A204.1 (cell line): ENCODE results near the gene ITGA2B.
A peak's percentile ranks its signal among the peaks of the same experiment; 100 is the strongest.
"Not testable (repeated sequence)": the region's sequence is repeated elsewhere in the genome, so short reads cannot be mapped to it uniquely, and the experiment has no call there.

Experiments
- FAIRE-seq: peaks from 2 replicates; lab custom pipeline; 2012; peaks lifted over from hg19 to GRCh38; lab: Jason Lieb, UNC

ITGA2B gene

DNA sequence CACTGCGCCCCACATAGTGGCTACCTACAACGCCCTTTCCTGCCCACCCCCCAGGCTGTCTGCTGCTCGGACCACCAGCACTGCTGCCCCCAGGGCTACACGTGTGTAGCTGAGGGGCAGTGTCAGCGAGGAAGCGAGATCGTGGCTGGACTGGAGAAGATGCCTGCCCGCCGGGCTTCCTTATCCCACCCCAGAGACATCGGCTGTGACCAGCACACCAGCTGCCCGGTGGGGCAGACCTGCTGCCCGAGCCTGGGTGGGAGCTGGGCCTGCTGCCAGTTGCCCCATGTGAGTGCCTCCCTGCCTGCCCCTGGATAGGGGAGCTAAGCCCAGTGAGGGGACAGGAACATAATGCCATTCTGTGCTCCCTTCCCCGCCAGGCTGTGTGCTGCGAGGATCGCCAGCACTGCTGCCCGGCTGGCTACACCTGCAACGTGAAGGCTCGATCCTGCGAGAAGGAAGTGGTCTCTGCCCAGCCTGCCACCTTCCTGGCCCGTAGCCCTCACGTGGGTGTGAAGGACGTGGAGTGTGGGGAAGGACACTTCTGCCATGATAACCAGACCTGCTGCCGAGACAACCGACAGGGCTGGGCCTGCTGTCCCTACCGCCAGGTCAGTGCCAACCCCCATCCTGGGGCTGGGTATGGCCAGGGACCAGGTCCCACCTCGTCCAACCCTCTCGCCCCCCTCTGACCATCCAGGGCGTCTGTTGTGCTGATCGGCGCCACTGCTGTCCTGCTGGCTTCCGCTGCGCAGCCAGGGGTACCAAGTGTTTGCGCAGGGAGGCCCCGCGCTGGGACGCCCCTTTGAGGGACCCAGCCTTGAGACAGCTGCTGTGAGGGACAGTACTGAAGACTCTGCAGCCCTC lies 37.3 kb downstream of the ITGA2B start:
- FAIRE-seq = no peak

DNA sequence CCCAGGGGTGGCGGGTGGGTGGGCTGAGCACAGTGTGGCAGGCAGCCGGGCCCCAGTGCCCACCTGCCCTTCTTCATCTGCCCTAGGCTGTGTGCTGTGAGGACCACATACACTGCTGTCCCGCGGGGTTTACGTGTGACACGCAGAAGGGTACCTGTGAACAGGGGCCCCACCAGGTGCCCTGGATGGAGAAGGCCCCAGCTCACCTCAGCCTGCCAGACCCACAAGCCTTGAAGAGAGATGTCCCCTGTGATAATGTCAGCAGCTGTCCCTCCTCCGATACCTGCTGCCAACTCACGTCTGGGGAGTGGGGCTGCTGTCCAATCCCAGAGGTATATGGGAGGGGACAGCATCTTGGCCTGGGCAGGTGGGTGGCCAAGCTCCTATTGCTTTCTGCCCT lies 38.0 kb downstream of the ITGA2B start:
- FAIRE-seq = no peak

DNA sequence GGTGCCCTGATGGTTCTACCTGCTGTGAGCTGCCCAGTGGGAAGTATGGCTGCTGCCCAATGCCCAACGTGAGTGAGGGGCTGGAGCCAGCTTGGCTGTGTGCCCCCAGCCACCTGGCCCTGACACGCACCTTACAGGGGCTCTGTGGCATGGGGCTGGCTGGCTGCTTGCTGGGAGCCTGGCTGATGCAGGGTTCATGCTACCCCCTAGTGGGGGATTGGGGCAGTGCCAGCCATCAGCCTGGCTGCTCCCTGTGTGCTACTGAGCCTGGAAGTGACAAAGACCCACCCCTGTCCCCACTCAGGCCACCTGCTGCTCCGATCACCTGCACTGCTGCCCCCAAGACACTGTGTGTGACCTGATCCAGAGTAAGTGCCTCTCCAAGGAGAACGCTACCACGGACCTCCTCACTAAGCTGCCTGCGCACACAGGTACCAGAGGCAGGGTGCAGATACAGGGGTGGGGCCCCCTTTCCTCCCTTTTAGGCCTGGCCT lies 38.7 kb downstream of the ITGA2B start:
- no peak for FAIRE-seq

DNA sequence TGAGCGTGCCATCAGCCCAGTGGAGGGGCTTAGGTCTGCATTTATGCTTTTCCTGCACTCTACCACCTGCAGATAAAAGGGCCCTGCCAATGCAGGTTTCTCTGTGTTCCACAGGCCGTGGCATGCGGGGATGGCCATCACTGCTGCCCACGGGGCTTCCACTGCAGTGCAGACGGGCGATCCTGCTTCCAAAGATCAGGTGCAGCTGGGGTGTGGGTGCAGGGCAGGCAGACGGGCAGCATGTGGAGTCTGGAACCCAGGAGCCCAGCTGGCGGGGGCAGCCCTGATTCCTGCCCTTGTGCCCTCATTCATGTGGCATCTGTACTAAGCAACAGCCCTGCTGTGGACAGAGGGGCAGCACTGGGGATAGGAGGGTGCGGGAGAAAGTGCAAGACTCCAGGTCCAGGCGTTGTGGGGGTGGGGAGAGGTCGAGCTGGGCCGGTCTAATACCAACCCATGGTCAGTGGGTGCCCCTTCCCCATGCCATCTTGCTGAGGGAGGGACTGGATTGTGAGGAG lies 39.8 kb downstream of the ITGA2B start:
- no peak for FAIRE-seq

DNA sequence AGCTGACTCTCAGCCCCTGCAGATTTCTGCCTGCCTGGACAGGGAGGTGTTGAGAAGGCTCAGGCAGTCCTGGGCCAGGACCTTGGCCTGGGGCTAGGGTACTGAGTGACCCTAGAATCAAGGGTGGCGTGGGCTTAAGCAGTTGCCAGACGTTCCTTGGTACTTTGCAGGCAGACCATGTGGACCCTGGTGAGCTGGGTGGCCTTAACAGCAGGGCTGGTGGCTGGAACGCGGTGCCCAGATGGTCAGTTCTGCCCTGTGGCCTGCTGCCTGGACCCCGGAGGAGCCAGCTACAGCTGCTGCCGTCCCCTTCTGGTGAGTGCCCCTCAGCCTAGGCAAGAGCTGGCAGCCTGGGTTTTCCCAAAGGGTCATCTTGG lies 40.5 kb downstream of the ITGA2B start:
- FAIRE-seq = no peak

DNA sequence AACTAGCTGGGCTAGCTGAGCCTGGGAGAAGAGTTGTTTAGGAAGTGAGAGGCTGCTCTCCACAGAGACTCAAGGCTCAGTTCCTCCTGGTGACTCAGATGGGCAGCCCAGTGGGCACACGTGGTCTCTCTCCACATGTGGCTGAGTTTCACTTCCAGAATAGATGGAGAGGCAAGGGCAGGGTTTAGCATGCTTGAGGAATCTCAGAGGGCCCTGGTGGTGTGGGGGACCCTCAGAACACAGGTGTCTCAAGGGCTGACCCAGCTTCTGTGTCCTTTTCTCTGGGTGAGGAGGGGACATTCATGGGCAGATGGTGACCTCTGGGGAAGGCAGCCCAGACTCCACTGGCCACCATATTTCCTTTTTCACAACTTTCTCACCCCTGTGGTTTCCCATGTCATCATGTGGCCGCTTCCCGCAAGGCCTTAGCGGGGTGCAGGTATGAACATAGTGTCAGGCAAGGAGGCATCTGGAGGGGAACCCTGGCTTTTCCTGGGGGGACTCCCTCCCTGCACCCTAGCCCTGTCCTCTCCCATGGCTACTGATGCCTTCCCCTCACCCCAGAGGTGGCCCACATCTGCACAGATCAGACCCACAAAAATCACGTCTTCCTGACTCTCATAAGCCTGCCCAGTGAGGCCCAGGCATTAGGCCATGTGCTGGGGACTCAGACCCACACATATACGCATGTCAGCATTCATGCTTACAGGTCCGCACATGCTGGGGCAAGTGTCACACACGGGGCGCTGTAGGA lies 41.0 kb downstream of the ITGA2B start:
- FAIRE-seq = no peak

DNA sequence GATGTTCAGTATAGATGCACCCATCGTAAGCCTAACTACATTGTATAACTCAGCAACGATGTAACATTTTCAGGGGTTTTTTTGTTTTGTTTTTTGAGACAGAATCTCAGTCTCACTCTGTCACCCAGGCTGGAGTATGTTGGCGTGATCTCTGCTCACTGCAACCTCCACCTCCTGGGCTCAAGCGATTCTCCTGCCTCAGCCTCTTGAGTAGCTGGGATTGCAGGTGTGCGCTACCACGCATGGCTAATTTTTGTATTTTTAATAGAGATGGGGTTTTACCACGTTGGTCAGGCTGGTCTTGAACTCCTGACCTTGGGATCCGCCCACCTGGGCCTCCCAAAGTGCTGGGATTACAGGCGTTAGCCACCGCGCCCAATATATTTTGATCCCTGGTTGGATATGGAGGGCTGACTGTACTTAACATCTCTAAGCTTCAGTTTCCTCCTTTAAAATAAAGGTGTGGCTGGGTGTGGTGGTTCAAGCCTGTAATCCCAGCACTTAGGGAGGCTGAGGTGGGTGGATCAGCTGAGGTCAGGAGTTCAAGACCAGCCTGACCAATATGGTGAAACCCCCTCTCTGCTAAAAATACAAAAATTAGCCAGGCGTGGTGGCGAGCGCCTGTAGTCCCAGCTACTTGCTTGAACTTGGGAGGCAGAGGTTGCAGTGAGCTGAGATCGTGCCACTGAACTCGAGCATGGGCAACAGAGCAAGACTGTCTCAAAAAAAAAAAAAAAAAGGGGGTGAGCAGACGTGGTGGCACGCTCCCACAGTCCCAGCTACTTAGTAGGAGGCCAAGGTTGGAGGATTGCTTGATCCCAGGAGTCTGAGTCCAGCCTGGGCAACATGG lies 42.0 kb downstream of the ITGA2B start:
- not testable (repeated sequence) for FAIRE-seq

DNA sequence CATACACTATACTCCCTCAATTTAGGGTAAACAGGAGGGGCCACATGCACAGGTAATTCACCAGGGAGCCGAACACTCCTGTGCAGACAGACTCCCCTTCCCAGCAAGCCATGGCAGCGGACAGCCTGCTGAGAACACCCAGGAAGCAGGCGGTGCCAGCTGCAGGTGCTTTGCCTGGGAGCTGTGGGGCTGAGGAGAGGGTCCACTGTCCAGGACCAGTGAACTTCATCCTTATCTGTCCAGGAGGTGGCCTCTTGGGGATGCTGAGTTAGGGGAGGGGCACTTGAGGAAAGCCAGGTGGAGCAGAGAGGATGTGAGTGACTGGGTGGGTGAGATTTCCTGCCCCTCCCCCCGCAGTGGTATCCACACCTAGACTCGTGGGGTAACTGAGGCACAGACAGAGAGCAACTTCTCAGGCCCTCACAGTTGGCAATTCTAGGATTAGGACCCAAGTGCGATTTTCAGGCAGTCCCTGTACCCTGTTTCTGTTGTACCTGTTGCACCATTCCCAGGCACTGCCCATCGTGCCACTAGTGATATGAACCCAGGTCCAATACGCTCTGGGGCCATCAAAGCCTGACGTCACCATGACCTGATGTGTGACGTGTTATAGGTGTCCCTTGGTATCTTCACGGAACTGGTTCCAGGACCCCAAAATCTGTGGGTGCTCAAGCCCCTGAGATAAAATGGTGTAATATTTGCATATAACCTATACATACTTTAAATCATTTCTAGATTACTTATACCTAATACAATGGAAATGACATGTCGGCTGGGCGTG lies 43.2 kb downstream of the ITGA2B start:
- FAIRE-seq = no peak

DNA sequence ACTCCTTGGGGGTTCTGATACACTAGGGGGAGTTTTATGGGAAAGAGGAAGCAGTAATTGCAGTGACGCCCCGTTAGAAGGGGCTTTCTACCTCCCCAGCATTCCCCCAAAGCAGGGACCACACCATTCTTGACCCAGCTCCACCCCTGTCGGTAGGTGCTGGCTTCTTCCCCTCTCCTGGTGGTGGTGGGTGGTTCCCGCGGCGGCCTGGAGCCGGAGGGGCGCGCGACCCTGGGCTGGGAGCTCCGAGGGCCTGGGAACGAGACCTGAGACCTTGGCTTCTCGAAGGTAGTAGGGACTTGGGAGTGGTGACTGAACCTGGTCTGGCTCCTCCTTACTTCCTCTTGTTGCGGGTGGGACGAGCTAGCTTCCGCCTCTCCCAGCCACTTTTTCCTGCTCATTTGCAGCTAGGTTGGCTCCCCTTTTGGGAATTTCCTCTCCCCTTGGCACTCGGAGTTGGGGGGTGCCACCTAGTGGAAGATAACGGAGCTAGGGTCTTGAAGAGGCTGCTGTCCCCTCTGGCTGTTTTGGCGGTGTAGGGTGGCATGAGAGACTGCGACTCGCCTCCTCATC lies 43.9 kb downstream of the ITGA2B start:
- no peak for FAIRE-seq

DNA sequence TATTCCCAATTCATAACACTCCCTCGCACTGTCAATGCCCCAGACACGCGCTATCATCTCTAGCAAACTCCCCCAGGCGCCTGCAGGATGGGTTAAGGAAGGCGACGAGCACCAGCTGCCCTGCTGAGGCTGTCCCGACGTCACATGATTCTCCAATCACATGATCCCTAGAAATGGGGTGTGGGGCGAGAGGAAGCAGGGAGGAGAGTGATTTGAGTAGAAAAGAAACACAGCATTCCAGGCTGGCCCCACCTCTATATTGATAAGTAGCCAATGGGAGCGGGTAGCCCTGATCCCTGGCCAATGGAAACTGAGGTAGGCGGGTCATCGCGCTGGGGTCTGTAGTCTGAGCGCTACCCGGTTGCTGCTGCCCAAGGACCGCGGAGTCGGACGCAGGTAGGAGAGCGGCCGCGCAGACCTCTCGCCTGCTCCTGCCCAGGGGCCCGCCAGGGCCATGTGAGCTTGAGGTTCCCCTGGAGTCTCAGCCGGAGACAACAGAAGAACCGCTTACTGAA lies 44.5 kb downstream of the ITGA2B start, which contains the start of gene GRN:
Gene GRN (plus strand): TSS at position 364 of the 515 bp plus-strand sequence. CDS start 3,863 bp downstream, outside the sequence.
- peak; percentile 98 for FAIRE-seq

DNA sequence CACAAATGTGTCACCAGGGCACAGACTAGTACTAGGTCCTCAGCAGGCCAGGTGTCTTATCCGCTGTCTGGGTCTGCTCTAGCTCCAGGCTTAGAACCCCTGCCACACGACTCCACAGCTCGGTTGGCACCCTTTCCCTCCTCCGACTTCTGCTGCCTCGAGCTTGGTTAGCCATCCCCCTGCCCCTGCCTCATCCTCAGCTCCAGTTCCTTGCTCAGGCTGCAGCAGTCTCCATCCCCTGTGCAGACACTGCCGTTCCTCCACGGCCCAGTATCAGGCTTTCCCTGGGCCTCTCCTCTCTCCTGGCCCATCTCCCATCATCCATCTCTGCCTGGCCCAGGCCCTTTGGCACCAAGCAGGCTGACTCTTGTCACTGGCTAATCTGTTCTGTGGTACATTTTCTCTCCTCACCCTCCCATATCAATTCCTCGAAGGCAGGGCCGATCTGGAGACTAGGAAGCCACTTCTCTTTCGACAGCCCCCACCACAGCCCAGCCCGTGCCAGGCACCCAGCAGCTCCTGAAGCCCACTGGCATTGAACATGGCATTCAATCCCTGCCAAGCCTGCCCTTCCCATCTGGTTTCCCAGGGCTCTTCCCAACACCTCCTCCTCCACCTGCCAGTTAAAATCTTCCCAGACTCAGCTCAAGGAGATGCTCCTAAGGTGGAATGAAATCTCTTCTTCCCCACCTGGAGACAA lies 45.8 kb downstream of the ITGA2B start:
- no peak for FAIRE-seq

DNA sequence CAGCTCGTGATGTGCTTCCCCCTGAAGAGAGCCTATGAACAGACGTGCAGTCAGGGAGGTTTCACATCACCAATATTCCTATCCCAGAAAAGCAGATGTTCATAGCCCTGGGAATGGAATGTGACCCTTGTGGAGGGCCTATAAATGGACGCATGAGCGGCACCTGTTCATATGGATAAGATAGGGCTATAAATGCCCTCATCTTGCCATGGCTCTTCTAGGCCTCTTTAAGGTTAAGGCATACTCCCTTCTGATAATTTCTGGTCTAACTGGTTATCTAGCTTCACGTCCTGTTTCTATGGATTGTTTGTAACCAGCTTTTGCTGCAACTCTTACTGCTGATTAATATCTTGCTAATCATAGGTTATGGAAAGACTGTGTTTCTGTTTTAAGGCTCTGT lies 48.9 kb downstream of the ITGA2B start:
- not testable (repeated sequence) for FAIRE-seq

DNA sequence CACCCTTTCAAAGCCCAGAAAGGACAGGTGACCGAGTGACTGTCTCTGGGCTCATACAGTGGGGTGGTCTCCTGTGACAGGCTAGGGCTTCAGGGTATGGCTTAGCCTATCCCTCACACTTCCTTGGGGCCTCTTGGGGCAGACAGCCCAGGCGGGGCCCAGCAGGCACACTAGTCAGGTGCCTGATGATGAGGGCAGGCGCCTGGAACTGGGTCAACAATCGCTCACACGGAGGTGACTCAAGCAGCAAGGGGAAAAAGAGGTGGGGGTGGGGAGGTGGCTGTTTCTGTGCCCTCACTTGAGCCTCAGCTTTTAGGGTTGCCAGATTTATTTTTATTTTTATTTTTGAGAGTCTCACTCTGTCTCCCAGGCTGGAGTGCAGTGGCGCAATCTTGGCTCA lies 50.7 kb downstream of the ITGA2B start:
- no peak for FAIRE-seq

DNA sequence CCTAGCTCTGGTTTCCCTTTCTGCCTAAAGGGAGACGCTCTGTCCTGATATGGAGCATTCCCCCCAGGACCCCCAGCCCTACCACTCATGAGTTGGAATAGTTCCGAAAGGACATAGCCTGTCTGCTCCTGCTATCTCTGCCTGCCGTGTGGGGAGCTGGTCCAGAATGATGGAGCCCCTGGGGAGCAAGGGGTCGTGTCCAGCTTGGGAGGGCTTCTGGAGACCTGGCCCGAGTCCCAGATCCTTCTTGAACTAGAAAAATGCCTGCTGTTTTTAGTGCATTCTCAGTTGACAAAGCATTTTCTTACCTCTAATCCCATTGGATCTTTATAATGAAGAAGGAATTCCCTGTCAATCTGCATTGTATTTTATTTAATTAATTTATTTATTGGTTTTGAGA lies 53.5 kb downstream of the ITGA2B start:
- FAIRE-seq = no peak

DNA sequence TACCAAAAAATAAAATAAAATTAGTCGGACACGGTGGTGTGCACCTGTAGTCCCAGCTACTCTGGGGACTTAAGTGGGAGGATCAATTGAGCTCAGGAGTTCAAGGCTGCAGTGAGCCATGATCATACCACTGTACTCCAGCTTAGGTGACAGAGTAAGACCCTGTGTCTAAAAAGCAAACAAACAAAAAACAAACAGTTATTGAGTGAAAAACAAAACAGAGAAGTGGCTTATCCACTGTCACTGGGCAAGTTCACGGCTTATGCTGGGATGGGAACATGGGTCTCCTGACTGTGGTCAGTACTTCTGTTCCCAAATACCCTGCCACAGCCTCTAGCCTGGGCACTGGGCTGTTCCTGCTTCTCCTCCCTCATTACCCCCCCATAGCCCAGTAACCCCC lies 53.9 kb downstream of the ITGA2B start:
- no peak for FAIRE-seq

DNA sequence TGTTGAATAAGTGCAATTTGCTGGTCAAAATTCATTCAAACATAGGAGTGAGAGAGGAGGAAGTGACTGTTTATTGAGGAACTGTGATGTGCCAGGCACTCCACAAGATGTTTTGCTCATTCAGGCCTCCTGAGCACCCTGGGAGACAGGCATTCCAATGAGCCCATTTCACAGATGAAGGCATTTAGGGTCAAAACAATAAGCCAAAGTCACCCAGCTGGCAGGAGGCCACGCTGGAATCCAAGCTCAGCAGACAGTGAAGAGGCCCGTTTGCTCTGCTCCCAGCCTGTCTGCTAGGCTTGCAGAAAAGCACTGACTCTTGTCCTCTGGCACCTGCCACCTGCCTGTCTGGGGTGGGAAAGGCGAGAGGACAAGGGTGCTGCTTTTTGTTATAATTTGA lies 54.7 kb downstream of the ITGA2B start:
- no peak for FAIRE-seq

DNA sequence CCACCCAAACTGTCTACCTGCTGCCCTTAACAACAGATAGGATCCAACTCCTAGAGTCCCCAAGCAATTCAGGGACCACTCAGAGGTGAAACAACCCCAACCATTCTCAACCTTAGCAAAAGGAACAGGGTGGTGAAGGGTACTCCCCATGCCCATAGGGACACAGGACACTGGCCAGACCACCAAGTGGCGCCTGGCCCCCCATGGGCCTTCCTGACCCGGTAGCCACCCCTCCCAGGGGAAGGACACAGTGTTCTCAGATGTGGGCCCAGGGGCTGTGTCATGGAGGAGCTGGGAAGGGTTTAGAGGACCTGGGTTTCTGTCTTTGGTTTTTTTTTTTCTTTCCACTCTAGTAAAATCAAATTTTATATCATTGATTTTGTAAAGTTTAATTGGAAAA lies 55.1 kb downstream of the ITGA2B start:
- FAIRE-seq = no peak

DNA sequence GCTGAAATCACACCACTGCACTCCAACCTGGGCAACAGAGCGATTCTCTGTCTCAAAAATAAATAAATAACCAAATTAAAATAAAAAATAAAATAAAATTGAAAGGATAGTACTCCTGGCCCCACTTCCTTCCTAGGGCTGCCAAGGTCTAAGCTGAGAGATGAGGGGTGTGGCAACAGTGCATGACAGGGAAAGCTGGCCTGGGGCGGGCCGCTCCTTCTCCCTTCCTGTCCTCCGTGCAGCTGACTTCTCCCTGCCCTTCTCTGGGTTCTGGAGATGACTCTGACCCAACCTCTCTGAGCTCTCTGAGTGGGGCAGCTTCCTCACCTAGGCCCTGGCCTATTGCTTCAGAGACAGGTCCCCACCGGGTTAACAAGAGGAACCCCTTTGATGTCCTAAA lies 56.1 kb downstream of the ITGA2B start:
- FAIRE-seq = no peak

DNA sequence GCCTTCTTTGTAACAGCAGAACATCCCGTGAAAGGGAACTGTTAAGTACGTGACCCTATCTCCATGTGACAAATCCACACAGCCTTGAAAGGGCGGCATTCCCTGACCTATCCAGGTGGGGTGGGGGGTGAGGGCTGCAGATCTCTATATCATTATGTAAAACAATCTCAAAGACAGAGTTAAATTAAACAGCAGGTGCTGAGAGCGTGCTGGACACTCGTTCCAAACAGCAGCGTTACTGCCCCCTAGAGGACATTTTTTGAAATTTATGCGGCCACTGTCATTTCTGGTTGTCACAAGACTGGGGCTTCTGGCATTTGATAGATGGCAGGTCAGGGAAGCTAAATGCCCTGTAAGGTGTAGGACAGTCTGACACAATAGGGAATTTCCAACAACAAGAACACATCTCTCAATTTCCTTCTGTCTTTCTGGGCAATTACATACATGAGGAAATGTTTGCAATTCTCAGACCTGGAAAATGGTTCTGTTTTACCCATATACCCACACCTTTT lies 58.1 kb downstream of the ITGA2B start:
- FAIRE-seq = peak; percentile 76

DNA sequence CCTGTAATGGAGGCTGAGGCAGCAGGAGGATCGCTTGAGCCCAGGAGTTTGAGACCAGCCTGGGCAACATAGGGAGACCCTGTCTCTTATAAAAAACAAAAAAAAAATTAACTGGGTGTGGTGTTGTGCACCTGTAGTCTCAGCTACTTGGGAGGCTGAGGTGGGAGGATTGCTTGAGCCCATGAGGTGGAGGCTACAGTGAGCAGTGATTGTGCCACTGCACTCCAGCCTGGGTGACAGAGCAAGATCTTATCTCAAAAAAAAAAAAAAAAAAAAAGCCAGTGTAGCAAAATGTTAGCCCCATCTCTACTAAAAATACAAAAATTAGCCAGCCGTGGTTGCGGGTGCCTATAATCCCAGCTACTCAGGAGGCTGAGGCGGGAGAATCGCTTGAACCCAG lies 59.2 kb downstream of the ITGA2B start:
- FAIRE-seq = not testable (repeated sequence)
